ENCODE results near the gene PTPRN2. TPM values are rescaled to one million over a fixed set of nuclear protein-coding genes. Genes with fewer than 3 reads are reported as not detected.
"Not testable (repeated sequence)": the region's sequence is repeated elsewhere in the genome, so short reads cannot be mapped to it uniquely, and the experiment has no call there.

PTPRN2 gene
- total RNA-seq, 2 experiments from 2014 or later = 0.70 TPM; not detected in 1

GRCh38 chr7:157594306-157594705 is 993.3 kb downstream of the PTPRN2 start:
- no TSS peak for BruUV-seq (replicated peaks)
- POLR2A ChIA-PET = no interaction called here
- no peak overlapping the region for H2AFZ ChIP-seq (ENCODE audit: low read length)
- H3K27ac ChIP-seq (ENCODE audit: low read depth, low read length, poor library complexity, severe bottlenecking) = no peak overlapping the region
- intact Hi-C loops (cut with micrococcal nuclease; ENCODE audit: unreplicated experiment) = no loop called here
- no peak overlapping the region for H3K4me2 ChIP-seq (ENCODE audit: low read length)
- H4K20me1 ChIP-seq (ENCODE audit: insufficient read depth, low read length) = no peaks in the 10 kb centered on the region
- H3K36me3 ChIP-seq (ENCODE audit: insufficient read depth, low read length) = no peaks in the 10 kb centered on the region
- no peak for DNase-seq (ENCODE audit: low spot score)
- CTCF ChIA-PET (ENCODE audit: unreplicated experiment) = no interaction called here
- H3K4me1 ChIP-seq (ENCODE audit: insufficient read depth, low read length, poor library complexity, severe bottlenecking) = no peaks in the 10 kb centered on the region
- no peaks in the 10 kb centered on the region for H3K9me2 ChIP-seq (ENCODE audit: insufficient read depth, low read length)
- H3K9me3 ChIP-seq (ENCODE audit: low read length) = no peaks in the 10 kb centered on the region
- no peaks in the 10 kb centered on the region for H3K79me2 ChIP-seq (ENCODE audit: insufficient read depth, low read depth, low read length)
- H3K4me3 ChIP-seq (ENCODE audit: low read depth, low read length, poor library complexity, severe bottlenecking) = no peak overlapping the region
- TF ChIP-seq CTCF (conservative IDR thresholded peaks at IDR 0.05; ENCODE audit: low read length) (no peak), EZH2phosphoT487 (IDR thresholded peaks at IDR 0.05; ENCODE audit: borderline replicate concordance, low read depth, low read length) (no peak)

- Histone ChIP-seq H4K20me1 (ENCODE audit: insufficient read depth, low read length) (no peaks in the 10 kb centered on the region), H3K9me3 (ENCODE audit: low read length) (no peaks in the 10 kb centered on the region), H3K79me2 (ENCODE audit: insufficient read depth, low read depth, low read length) (no peaks in the 10 kb centered on the region), H2AFZ (ENCODE audit: low read length) (no peak overlapping the region), H3K36me3 (ENCODE audit: insufficient read depth, low read length) (no peaks in the 10 kb centered on the region), H3K4me3 (ENCODE audit: low read depth, low read length, poor library complexity, severe bottlenecking) (no peak overlapping the region), H3K9me2 (ENCODE audit: insufficient read depth, low read length) (no peaks in the 10 kb centered on the region), H3K4me2 (ENCODE audit: low read length) (no peak overlapping the region), H3K27ac (ENCODE audit: low read depth, low read length, poor library complexity, severe bottlenecking) (no peak overlapping the region), H3K4me1 (ENCODE audit: insufficient read depth, low read length, poor library complexity, severe bottlenecking) (no peaks in the 10 kb centered on the region)
- intact Hi-C loops (cut with micrococcal nuclease; ENCODE audit: unreplicated experiment) = no loop called here
- TF ChIP-seq EZH2phosphoT487 (IDR thresholded peaks at IDR 0.05; ENCODE audit: borderline replicate concordance, low read depth, low read length) (no peak), CTCF (conservative IDR thresholded peaks at IDR 0.05; ENCODE audit: low read length) (no peak)
- POLR2A ChIA-PET = no interaction called here
- DNase-seq (ENCODE audit: low spot score) = no peak
- CTCF ChIA-PET (ENCODE audit: unreplicated experiment) = no interaction called here
- BruUV-seq (replicated peaks) = no TSS peak
Observed at GRCh38 chr7:157593541-157593940, 994.1 kb downstream of the PTPRN2 start.

GRCh38 chr7:157592636-157593320 is 994.8 kb downstream of the PTPRN2 start:
- POLR2A ChIA-PET; H3K9me2 ChIP-seq (ENCODE audit: insufficient read depth, low read length); H3K4me1 ChIP-seq (ENCODE audit: insufficient read depth, low read length, poor library complexity, severe bottlenecking); DNase-seq (ENCODE audit: low spot score); H3K4me2 ChIP-seq (ENCODE audit: low read length); H3K4me3 ChIP-seq (ENCODE audit: low read depth, low read length, poor library complexity, severe bottlenecking); H3K36me3 ChIP-seq (ENCODE audit: insufficient read depth, low read length); H3K9me3 ChIP-seq (ENCODE audit: low read length); H3K27ac ChIP-seq (ENCODE audit: low read depth, low read length, poor library complexity, severe bottlenecking); intact Hi-C loops (cut with micrococcal nuclease; ENCODE audit: unreplicated experiment); H2AFZ ChIP-seq (ENCODE audit: low read length); H3K79me2 ChIP-seq (ENCODE audit: insufficient read depth, low read depth, low read length); BruUV-seq (replicated peaks); H4K20me1 ChIP-seq (ENCODE audit: insufficient read depth, low read length); CTCF ChIA-PET (ENCODE audit: unreplicated experiment): not testable (repeated sequence)

Data from OCI-LY7 (cell line).